ENCODE data around the gene FBLN1.

DNA sequence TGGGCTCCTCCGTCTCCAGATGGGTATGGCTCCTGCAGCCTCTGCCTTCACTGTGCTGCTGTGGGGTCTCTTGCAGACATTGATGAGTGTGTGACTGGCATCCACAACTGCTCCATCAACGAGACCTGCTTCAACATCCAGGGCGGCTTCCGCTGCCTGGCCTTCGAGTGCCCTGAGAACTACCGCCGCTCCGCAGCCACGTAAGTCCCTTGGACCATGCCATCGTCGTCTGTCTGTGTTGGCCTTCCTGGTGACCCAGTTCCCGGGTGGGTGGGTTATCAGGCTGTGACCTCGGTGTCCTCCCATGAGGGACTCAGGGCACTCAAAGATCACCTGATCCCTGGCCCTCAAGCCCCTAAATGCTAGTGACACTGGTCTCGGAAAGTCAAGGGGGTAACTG lies 47.7 kb downstream of the FBLN1 start:
- TF ChIP-seq SOX15 (CRISPR knock-in tag; IDR thresholded peaks at IDR 0.05) (no peak), FOXJ3 (CRISPR knock-in tag; IDR thresholded peaks at IDR 0.05; ENCODE audit: borderline replicate concordance) (no peak), NFATC4 (CRISPR knock-in tag; IDR thresholded peaks at IDR 0.05) (no peak), TEAD1 (CRISPR knock-in tag; IDR thresholded peaks at IDR 0.05) (no peak), FOXK1 (CRISPR knock-in tag; IDR thresholded peaks at IDR 0.05) (no peak), USF1 (CRISPR knock-in tag; IDR thresholded peaks at IDR 0.05) (no peak), CTCF (IDR thresholded peaks at IDR 0.05) (no peak), NR2C2 (CRISPR knock-in tag; IDR thresholded peaks at IDR 0.05) (no peak), CREB1 (CRISPR knock-in tag; IDR thresholded peaks at IDR 0.05) (no peak), NR3C1 (CRISPR knock-in tag; conservative IDR thresholded peaks at IDR 0.05; ENCODE audit: low read depth) (no peak), TP53 (CRISPR knock-in tag; IDR thresholded peaks at IDR 0.05) (no peak)
- TF ChIP-seq, protein P1, sequence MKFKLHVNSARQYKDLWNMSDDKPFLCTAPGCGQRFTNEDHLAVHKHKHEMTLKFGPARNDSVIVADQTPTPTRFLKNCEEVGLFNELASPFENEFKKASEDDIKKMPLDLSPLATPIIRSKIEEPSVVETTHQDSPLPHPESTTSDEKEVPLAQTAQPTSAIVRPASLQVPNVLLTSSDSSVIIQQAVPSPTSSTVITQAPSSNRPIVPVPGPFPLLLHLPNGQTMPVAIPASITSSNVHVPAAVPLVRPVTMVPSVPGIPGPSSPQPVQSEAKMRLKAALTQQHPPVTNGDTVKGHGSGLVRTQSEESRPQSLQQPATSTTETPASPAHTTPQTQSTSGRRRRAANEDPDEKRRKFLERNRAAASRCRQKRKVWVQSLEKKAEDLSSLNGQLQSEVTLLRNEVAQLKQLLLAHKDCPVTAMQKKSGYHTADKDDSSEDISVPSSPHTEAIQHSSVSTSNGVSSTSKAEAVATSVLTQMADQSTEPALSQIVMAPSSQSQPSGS (CRISPR knock-in tag; IDR thresholded peaks at IDR 0.05; ENCODE audit: borderline replicate concordance, low read depth), result no peak
- TF ChIP-seq, protein P2, sequence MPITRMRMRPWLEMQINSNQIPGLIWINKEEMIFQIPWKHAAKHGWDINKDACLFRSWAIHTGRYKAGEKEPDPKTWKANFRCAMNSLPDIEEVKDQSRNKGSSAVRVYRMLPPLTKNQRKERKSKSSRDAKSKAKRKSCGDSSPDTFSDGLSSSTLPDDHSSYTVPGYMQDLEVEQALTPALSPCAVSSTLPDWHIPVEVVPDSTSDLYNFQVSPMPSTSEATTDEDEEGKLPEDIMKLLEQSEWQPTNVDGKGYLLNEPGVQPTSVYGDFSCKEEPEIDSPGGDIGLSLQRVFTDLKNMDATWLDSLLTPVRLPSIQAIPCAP (CRISPR knock-in tag; IDR thresholded peaks at IDR 0.05), result no peak
- TF ChIP-seq, protein P3, sequence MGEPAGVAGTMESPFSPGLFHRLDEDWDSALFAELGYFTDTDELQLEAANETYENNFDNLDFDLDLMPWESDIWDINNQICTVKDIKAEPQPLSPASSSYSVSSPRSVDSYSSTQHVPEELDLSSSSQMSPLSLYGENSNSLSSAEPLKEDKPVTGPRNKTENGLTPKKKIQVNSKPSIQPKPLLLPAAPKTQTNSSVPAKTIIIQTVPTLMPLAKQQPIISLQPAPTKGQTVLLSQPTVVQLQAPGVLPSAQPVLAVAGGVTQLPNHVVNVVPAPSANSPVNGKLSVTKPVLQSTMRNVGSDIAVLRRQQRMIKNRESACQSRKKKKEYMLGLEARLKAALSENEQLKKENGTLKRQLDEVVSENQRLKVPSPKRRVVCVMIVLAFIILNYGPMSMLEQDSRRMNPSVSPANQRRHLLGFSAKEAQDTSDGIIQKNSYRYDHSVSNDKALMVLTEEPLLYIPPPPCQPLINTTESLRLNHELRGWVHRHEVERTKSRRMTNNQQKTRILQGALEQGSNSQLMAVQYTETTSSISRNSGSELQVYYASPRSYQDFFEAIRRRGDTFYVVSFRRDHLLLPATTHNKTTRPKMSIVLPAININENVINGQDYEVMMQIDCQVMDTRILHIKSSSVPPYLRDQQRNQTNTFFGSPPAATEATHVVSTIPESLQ (CRISPR knock-in tag; IDR thresholded peaks at IDR 0.05), result no peak
